ENCODE measurements around the gene GSG1L2. TPM values are rescaled to one million over a fixed set of nuclear protein-coding genes. Genes with fewer than 3 reads are reported as not detected.

Gene GSG1L2
- total and polyA plus RNA-seq, 5 donors from 2014 or later, result not detected

- no peaks in the 10 kb centered on the region for H3K27me3 Mint-ChIP-seq
- Histone ChIP-seq H3K4me1 (ENCODE audit: control insufficient read depth, insufficient read depth, low read length, poor library complexity, severe bottlenecking) (no peaks in the 10 kb centered on the region), H3K9me3 (ENCODE audit: control insufficient read depth in 2 of 2, low read length in 2 of 2) (no peaks in the 10 kb centered on the region), H3K27ac (ENCODE audit: insufficient read depth, low read length, poor library complexity, severe bottlenecking) (no peak overlapping the region), H3K27me3 (ENCODE audit: control insufficient read depth, insufficient read depth, low read length) (no peaks in the 10 kb centered on the region), H3K4me3 (ENCODE audit: low read depth, low read length) (no peak overlapping the region), H3K36me3 (ENCODE audit: control insufficient read depth, insufficient read depth, low read length) (no peaks in the 10 kb centered on the region)
- no peaks in the 10 kb centered on the region for H3K4me1 Mint-ChIP-seq
- H3K4me3 Mint-ChIP-seq, result no peak overlapping the region
- H3K9me3 Mint-ChIP-seq, result no peaks in the 10 kb centered on the region
- H3K36me3 Mint-ChIP-seq, result no peaks in the 10 kb centered on the region
- DNase-seq (no peak), ATAC-seq (ENCODE audit: low read depth in 2 of 2) (no peak)
- no peak overlapping the region for H3K27ac Mint-ChIP-seq
Measured at GRCh38 chr17:9798724-9799123, 23.2 kb downstream of the GSG1L2 start.

- Mint-ChIP-seq H3K27me3 (no peaks in the 10 kb centered on the region), H3K27ac (no peak overlapping the region), H3K4me1 (no peaks in the 10 kb centered on the region), H3K4me3 (no peak overlapping the region), H3K36me3 (no peaks in the 10 kb centered on the region), H3K9me3 (no peaks in the 10 kb centered on the region)
- no peaks in the 10 kb centered on the region for H3K36me3 ChIP-seq (ENCODE audit: control insufficient read depth, insufficient read depth, low read length)
- no peaks in the 10 kb centered on the region for H3K9me3 ChIP-seq (ENCODE audit: control insufficient read depth in 2 of 2, low read length in 2 of 2)
- no peaks in the 10 kb centered on the region for H3K27me3 ChIP-seq (ENCODE audit: control insufficient read depth, insufficient read depth, low read length)
- DNase-seq, result no peak
- ATAC-seq (ENCODE audit: low read depth in 2 of 2), result no peak
- no peaks in the 10 kb centered on the region for H3K4me1 ChIP-seq (ENCODE audit: control insufficient read depth, insufficient read depth, low read length, poor library complexity, severe bottlenecking)
- no peak overlapping the region for H3K4me3 ChIP-seq (ENCODE audit: low read depth, low read length)
- H3K27ac ChIP-seq (ENCODE audit: insufficient read depth, low read length, poor library complexity, severe bottlenecking), result no peak overlapping the region
Measured at GRCh38 chr17:9798008-9798407, 23.9 kb downstream of the GSG1L2 start.

GRCh38 chr17:9792181-9792840 lies 29.6 kb downstream of the GSG1L2 start:
- H3K4me3 Mint-ChIP-seq, result no peak overlapping the region
- H3K36me3 Mint-ChIP-seq, result no peaks in the 10 kb centered on the region
- no peaks in the 10 kb centered on the region for H3K9me3 Mint-ChIP-seq
- Histone ChIP-seq H3K27me3 (ENCODE audit: control insufficient read depth, insufficient read depth, low read length) (no peaks in the 10 kb centered on the region), H3K36me3 (ENCODE audit: control insufficient read depth, insufficient read depth, low read length) (no peaks in the 10 kb centered on the region), H3K9me3 (ENCODE audit: control insufficient read depth in 2 of 2, low read length in 2 of 2) (no peaks in the 10 kb centered on the region), H3K4me1 (ENCODE audit: control insufficient read depth, insufficient read depth, low read length, poor library complexity, severe bottlenecking) (no peaks in the 10 kb centered on the region), H3K4me3 (ENCODE audit: low read depth, low read length) (no peak overlapping the region), H3K27ac (ENCODE audit: insufficient read depth, low read length, poor library complexity, severe bottlenecking) (no peak overlapping the region)
- H3K27me3 Mint-ChIP-seq, result peaks cover 5% of the 10 kb centered on the region
- DNase-seq (no peak), ATAC-seq (ENCODE audit: low read depth in 2 of 2) (no peak)
- no peaks in the 10 kb centered on the region for H3K4me1 Mint-ChIP-seq
- no peak overlapping the region for H3K27ac Mint-ChIP-seq

- Mint-ChIP-seq H3K36me3 (no peaks in the 10 kb centered on the region), H3K4me3 (no peak within 1 kb of the TSS), H3K9me3 (no peaks in the 10 kb centered on the region), H3K4me1 (no peaks in the 10 kb centered on the region), H3K27ac (no peak within 1 kb of the TSS), H3K27me3 (peaks cover 5% of the 10 kb centered on the region)
- Histone ChIP-seq H3K36me3 (ENCODE audit: control insufficient read depth, insufficient read depth, low read length) (no peaks in the 10 kb centered on the region), H3K4me1 (ENCODE audit: control insufficient read depth, insufficient read depth, low read length, poor library complexity, severe bottlenecking) (no peaks in the 10 kb centered on the region), H3K27me3 (ENCODE audit: control insufficient read depth, insufficient read depth, low read length) (no peaks in the 10 kb centered on the region), H3K27ac (ENCODE audit: insufficient read depth, low read length, poor library complexity, severe bottlenecking) (no peak within 1 kb of the TSS), H3K4me3 (ENCODE audit: low read depth, low read length) (no peak within 1 kb of the TSS), H3K9me3 (ENCODE audit: control insufficient read depth in 2 of 2, low read length in 2 of 2) (no peaks in the 10 kb centered on the region)
- ATAC-seq (ENCODE audit: low read depth in 2 of 2), result no peak
- no peak for DNase-seq
Measured at GRCh38 chr17:9790889-9791876, 30.7 kb downstream of the GSG1L2 start, which contains the start of gene DHRS7C. DHRS7C (minus strand) TSS chr17:9791592; CDS start chr17:9791284, 308 bp downstream.

GRCh38 chr17:9790316-9790715 lies 31.6 kb downstream of the GSG1L2 start:
- Histone ChIP-seq H3K27ac (ENCODE audit: insufficient read depth, low read length, poor library complexity, severe bottlenecking) (no peak overlapping the region), H3K36me3 (ENCODE audit: control insufficient read depth, insufficient read depth, low read length) (no peaks in the 10 kb centered on the region), H3K4me3 (ENCODE audit: low read depth, low read length) (no peak overlapping the region), H3K4me1 (ENCODE audit: control insufficient read depth, insufficient read depth, low read length, poor library complexity, severe bottlenecking) (no peaks in the 10 kb centered on the region), H3K9me3 (ENCODE audit: control insufficient read depth in 2 of 2, low read length in 2 of 2) (no peaks in the 10 kb centered on the region), H3K27me3 (ENCODE audit: control insufficient read depth, insufficient read depth, low read length) (no peaks in the 10 kb centered on the region)
- no peak overlapping the region for H3K27ac Mint-ChIP-seq
- no peaks in the 10 kb centered on the region for H3K9me3 Mint-ChIP-seq
- no peak overlapping the region for H3K4me3 Mint-ChIP-seq
- no peaks in the 10 kb centered on the region for H3K4me1 Mint-ChIP-seq
- peaks cover 5% of the 10 kb centered on the region for H3K27me3 Mint-ChIP-seq
- H3K36me3 Mint-ChIP-seq, result no peaks in the 10 kb centered on the region
- no peak for ATAC-seq (ENCODE audit: low read depth in 2 of 2)
- DNase-seq, result no peak

GRCh38 chr17:9788601-9789000 lies 33.3 kb downstream of the GSG1L2 start:
- Histone ChIP-seq H3K4me1 (ENCODE audit: control insufficient read depth, insufficient read depth, low read length, poor library complexity, severe bottlenecking) (no peaks in the 10 kb centered on the region), H3K36me3 (ENCODE audit: control insufficient read depth, insufficient read depth, low read length) (no peaks in the 10 kb centered on the region), H3K27ac (ENCODE audit: insufficient read depth, low read length, poor library complexity, severe bottlenecking) (no peak overlapping the region), H3K4me3 (ENCODE audit: low read depth, low read length) (no peak overlapping the region), H3K9me3 (ENCODE audit: control insufficient read depth in 2 of 2, low read length in 2 of 2) (no peaks in the 10 kb centered on the region), H3K27me3 (ENCODE audit: control insufficient read depth, insufficient read depth, low read length) (no peaks in the 10 kb centered on the region)
- Mint-ChIP-seq H3K4me1 (no peaks in the 10 kb centered on the region), H3K4me3 (no peak overlapping the region), H3K27me3 (peaks cover 5% of the 10 kb centered on the region), H3K9me3 (no peaks in the 10 kb centered on the region), H3K27ac (no peak overlapping the region), H3K36me3 (no peaks in the 10 kb centered on the region)
- ATAC-seq (ENCODE audit: low read depth in 2 of 2) (no peak), DNase-seq (no peak)

- Histone ChIP-seq H3K4me3 (ENCODE audit: low read depth, low read length) (no peak overlapping the region), H3K9me3 (ENCODE audit: control insufficient read depth in 2 of 2, low read length in 2 of 2) (no peaks in the 10 kb centered on the region), H3K27ac (ENCODE audit: insufficient read depth, low read length, poor library complexity, severe bottlenecking) (no peak overlapping the region), H3K27me3 (ENCODE audit: control insufficient read depth, insufficient read depth, low read length) (no peaks in the 10 kb centered on the region), H3K36me3 (ENCODE audit: control insufficient read depth, insufficient read depth, low read length) (no peaks in the 10 kb centered on the region), H3K4me1 (ENCODE audit: control insufficient read depth, insufficient read depth, low read length, poor library complexity, severe bottlenecking) (no peaks in the 10 kb centered on the region)
- H3K36me3 Mint-ChIP-seq, result no peaks in the 10 kb centered on the region
- no peaks in the 10 kb centered on the region for H3K27me3 Mint-ChIP-seq
- H3K27ac Mint-ChIP-seq, result no peak overlapping the region
- H3K4me3 Mint-ChIP-seq, result no peak overlapping the region
- peaks cover 0 to 2% (median 0%) of the 10 kb centered on the region in 7 donors for H3K9me3 Mint-ChIP-seq
- H3K4me1 Mint-ChIP-seq, result no peaks in the 10 kb centered on the region
- no peak for DNase-seq
- ATAC-seq (ENCODE audit: low read depth in 2 of 2), result no peak
Measured at GRCh38 chr17:9784544-9784943, 37.3 kb downstream of the GSG1L2 start.

All from CD4-positive, CD25-positive, alpha-beta regulatory T cell (primary cell).